SK-N-SH (cell line): ENCODE measurements around the gene WDR93. TPM values are rescaled to one million over a fixed set of nuclear protein-coding genes. Genes with fewer than 3 reads are reported as not detected.

ENCODE experiments used
- CTCF ChIA-PET: fragments of 300-600, 350-600 bp; formaldehyde crosslinking; extraction: SDS; loops from one replicate; lab custom pipeline; 2021; lab: Yijun Ruan, JAX
- POLR2A ChIA-PET: fragments of 350-600 bp; sonication (Branson Sonifier 250); formaldehyde crosslinking; extraction: SDS; loops from one replicate; lab custom pipeline; 2020; ENCODE audit warnings: antibody characterized with exemption, inconsistent platforms; lab: Yijun Ruan, JAX
- DNase-seq: peaks from one replicate; pipeline ENCODE4 v3.0.0; 2012
- H2AFZ ChIP-seq: fragments of 200-600 bp; sonication (generic); 2 replicates; pipeline ENCODE4 v1.8.1; 2016; ENCODE audit warnings: antibody characterized with exemption, mild to moderate bottlenecking, low read depth
- H3F3A ChIP-seq: fragments of 200-600 bp; sonication (generic); replicated peaks from 2 replicates; pipeline ENCODE3; 2016; ENCODE audit warnings: antibody characterized with exemption, mild to moderate bottlenecking; ENCODE audit not compliant: insufficient read depth
- H3K27ac ChIP-seq, 2 experiments: fragments of 200-500 bp in 1 of 2; fragments of 200-600 bp in 1 of 2; sonication (Bioruptor generic) in 1 of 2; sonication (generic), shearing (Covaris generic) in 1 of 2; 2 replicates each; pipeline versions ENCODE4 v1.5.1 to v1.6.1; 2014 to 2016; ENCODE audit warnings: low read depth in 2 of 2, inconsistent platforms in 1 of 2, low read length in 1 of 2, mild to moderate bottlenecking in 1 of 2, mixed read lengths in 1 of 2
- H3K27me3 ChIP-seq: fragments of 200-600 bp; sonication (generic), shearing (Covaris generic); 2 replicates; pipeline ENCODE4 v1.6.1; 2016; ENCODE audit warnings: mixed run types; ENCODE audit not compliant: insufficient read depth
- H3K36me3 ChIP-seq, 2 experiments: fragments of 200-500 bp in 1 of 2; fragments of 200-600 bp in 1 of 2; sonication (Bioruptor generic) in 1 of 2; sonication (generic) in 1 of 2; replicated peaks in 1 of 2; 2 replicates each; pipeline versions ENCODE3 to v1.5.1; 2014 to 2016; ENCODE audit warnings: low read length in 1 of 2, mild to moderate bottlenecking in 1 of 2; ENCODE audit not compliant: insufficient read depth in 2 of 2, control insufficient read depth in 1 of 2
- H3K4me1 ChIP-seq, 2 experiments: fragments of 200-500 bp in 1 of 2; fragments of 200-600 bp in 1 of 2; sonication (Bioruptor generic) in 1 of 2; sonication (generic), shearing (Covaris generic) in 1 of 2; 2 replicates each; pipeline versions ENCODE4 v1.5.1 to v1.6.1; 2014 to 2016; ENCODE audit warnings: low read depth in 1 of 2, low read length in 1 of 2, mixed run types in 1 of 2; ENCODE audit not compliant: insufficient read depth in 2 of 2, control insufficient read depth in 1 of 2
- H3K4me2 ChIP-seq: fragments of 200-600 bp; sonication (generic), shearing (Covaris generic); 2 replicates; pipeline ENCODE4 v1.6.1; 2017; ENCODE audit warnings: mixed run types
- H3K4me3 ChIP-seq, 2 experiments: fragments of 200-500 bp in 1 of 2; fragments of 200-600 bp in 1 of 2; sonication (Bioruptor generic) in 1 of 2; sonication (generic), shearing (Covaris generic) in 1 of 2; 2 replicates each; pipeline versions ENCODE4 v1.5.1 to v1.8.1; 2014 to 2016; ENCODE audit warnings: low read depth in 2 of 2, inconsistent platforms in 1 of 2, low read length in 1 of 2, mild to moderate bottlenecking in 1 of 2, mixed read lengths in 1 of 2, moderate library complexity in 1 of 2
- H3K79me2 ChIP-seq: fragments of 200-600 bp; sonication (generic); 2 replicates; pipeline ENCODE4 v1.8.1; 2017; ENCODE audit warnings: mild to moderate bottlenecking; ENCODE audit not compliant: insufficient read depth
- H3K9ac ChIP-seq: fragments of 200-600 bp; sonication (generic); 2 replicates; pipeline ENCODE4 v1.6.1; 2017; ENCODE audit warnings: mixed run types
- H3K9me2 ChIP-seq: fragments of 200-600 bp; sonication (generic); 2 replicates; pipeline ENCODE4 v1.6.1; 2017; ENCODE audit warnings: mixed run types
- H3K9me3 ChIP-seq: fragments of 200-600 bp; sonication (generic); 2 replicates; pipeline ENCODE4 v1.6.1; 2017; ENCODE audit warnings: mixed run types, mild to moderate bottlenecking, moderate library complexity
- H4K20me1 ChIP-seq: fragments of 200-600 bp; sonication (generic); 2 replicates; pipeline ENCODE4 v1.6.1; 2017; ENCODE audit warnings: mild to moderate bottlenecking, mixed run types; ENCODE audit not compliant: insufficient read depth
- CHD2 ChIP-seq: fragments of 150-350 bp; IDR thresholded peaks from 2 replicates; pipeline ENCODE4 v1.6.1; 2018; ENCODE audit warnings: low read length; ENCODE audit not compliant: partially characterized antibody
- EP300 ChIP-seq, 2 experiments: IDR thresholded peaks; 2 replicates each; pipeline versions ENCODE4 v1.4.0 to v1.6.1; 2012; ENCODE audit warnings: borderline replicate concordance in 1 of 2, low read depth in 1 of 2, low read length in 1 of 2
- FOSL2 ChIP-seq: IDR thresholded peaks from 2 replicates; pipeline ENCODE4 v1.4.0; 2012; ENCODE audit warnings: low read depth, mild to moderate bottlenecking, moderate library complexity, borderline replicate concordance
- FOXJ3 ChIP-seq: sonication (generic); formaldehyde crosslinking; IDR thresholded peaks from 2 replicates; pipeline ENCODE4 v1.5.1; 2020; ENCODE audit warnings: mild to moderate bottlenecking, missing genetic modification reagents
- FOXM1 ChIP-seq: IDR thresholded peaks from 2 replicates; pipeline ENCODE4 v1.4.0; 2012; ENCODE audit warnings: low read depth, mild to moderate bottlenecking
- MEF2A ChIP-seq: IDR thresholded peaks from 2 replicates; pipeline ENCODE4 v1.4.0; 2012; ENCODE audit warnings: low read depth, borderline replicate concordance
- MXI1 ChIP-seq: IDR thresholded peaks from 2 replicates; pipeline ENCODE4 v1.6.1; 2012; ENCODE audit warnings: mild to moderate bottlenecking, low read depth, low read length, improper control_type of control experiment
- NFIC ChIP-seq: IDR thresholded peaks from 2 replicates; pipeline ENCODE4 v1.4.0; 2012; ENCODE audit warnings: borderline replicate concordance
- RAD21 ChIP-seq: IDR thresholded peaks from 2 replicates; pipeline ENCODE4 v1.6.1; 2012; ENCODE audit warnings: mild to moderate bottlenecking, low read length
- RCOR1 ChIP-seq: fragments of 150-350 bp; IDR thresholded peaks from 2 replicates; pipeline ENCODE4 v1.6.1; 2017; ENCODE audit warnings: antibody characterized with exemption, low read length
- SMC3 ChIP-seq: IDR thresholded peaks from 2 replicates; pipeline ENCODE4 v1.6.1; 2012; ENCODE audit warnings: low read depth, low read length, improper control_type of control experiment
- TAF1 ChIP-seq: IDR thresholded peaks from 2 replicates; pipeline ENCODE4 v1.6.1; 2012; ENCODE audit warnings: low read depth, mild to moderate bottlenecking, low read length, moderate library complexity, borderline replicate concordance
- YY1 ChIP-seq: IDR thresholded peaks from 2 replicates; pipeline ENCODE4 v1.4.0; 2012; ENCODE audit warnings: low read depth, mild to moderate bottlenecking
- WGBS: methylation state at CpG from one replicate; pipeline ENCODE4 v1.1.6; 2017; ENCODE audit warnings: low lambda C conversion rate; 5-methylcytosine and 5-hydroxymethylcytosine counted together
- polyA plus RNA-seq, 3 experiments: library from polyadenylated mRNA; depleted of rRNA; stranded (reverse); fragments of >200 nt; gene quantifications; 2 replicates each; pipeline ENCODE4 v1.2.3, GENCODE V29; 2012
- TF ChIP-seq, protein P1 (sequence below): IDR thresholded peaks from 2 replicates; pipeline ENCODE4; 2012
- TF ChIP-seq, protein P2 (sequence below): IDR thresholded peaks from 2 replicates; pipeline ENCODE4 v1.4.0; 2012; ENCODE audit warnings: low read depth
- TF ChIP-seq, protein P3 (sequence below): fragments of 150-350 bp; IDR thresholded peaks from 2 replicates; pipeline ENCODE4 v1.6.1; 2016; ENCODE audit warnings: mild to moderate bottlenecking, low read depth, low read length
- TF ChIP-seq, protein P4 (sequence below): IDR thresholded peaks from 2 replicates; pipeline ENCODE4 v1.4.0; 2012; ENCODE audit warnings: low read depth, borderline replicate concordance
- TF ChIP-seq, protein P5 (sequence below): IDR thresholded peaks from 2 replicates; pipeline ENCODE4 v1.6.1; 2012; ENCODE audit warnings: mild to moderate bottlenecking, low read depth, low read length, moderate library complexity

Gene WDR93
- polyA plus RNA-seq, 1 of the 3 experiments (the other 2 are of a cell fraction) = 0.35 TPM

DNA sequence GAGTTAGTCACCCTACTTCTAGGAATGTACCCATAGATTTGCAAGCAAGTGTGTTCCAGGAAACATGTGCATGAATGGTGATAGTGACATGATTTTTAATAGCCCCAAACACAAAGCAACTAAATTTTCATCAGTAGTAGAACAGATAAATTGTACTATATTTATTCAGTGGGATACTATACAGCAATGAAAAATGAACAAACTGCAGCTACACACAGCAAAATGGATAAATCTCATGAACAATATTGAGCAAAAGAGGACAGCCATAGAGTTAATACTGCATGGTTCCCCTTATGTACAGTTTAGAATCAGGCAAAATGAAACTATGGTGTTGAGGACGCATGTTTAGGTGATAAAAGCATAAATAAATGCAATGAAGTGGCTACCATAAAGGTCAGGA, 34.5 kb downstream of the WDR93 start:
- Histone ChIP-seq H2AFZ (no peak overlapping the region), H3K27ac (no peak overlapping the region), H3K4me1 (no peaks in the 10 kb centered on the region), H3K9me3 (peaks cover 10% of the 10 kb centered on the region; the same call in 1 of the 2 replicates), H3K79me2 (no peaks in the 10 kb centered on the region), H4K20me1 (no peaks in the 10 kb centered on the region), H3K4me2 (no peak overlapping the region), H3K27me3 (peaks cover 7% of the 10 kb centered on the region; the same call in 1 of the 2 replicates), H3K9ac (no peak overlapping the region), H3K4me3 (no peak overlapping the region), H3K9me2 (no peaks in the 10 kb centered on the region), H3K36me3 (no peaks in the 10 kb centered on the region), H3F3A (no peaks in the 10 kb centered on the region)
- DNase-seq = no peak
- CTCF ChIA-PET = interaction anchor here (0.6 to 1.2 kb wide), 2 partner anchors 15 to 25 kb away, joined by 3 to 4 read pairs; no protein-coding TSS in a partner anchor
- no peak for TF ChIP-seq NFIC
- TF ChIP-seq TAF1 = no peak
- no peak for TF ChIP-seq FOXM1
- TF ChIP-seq MXI1 = no peak
- TF ChIP-seq RAD21 = no peak
- TF ChIP-seq, protein P1, sequence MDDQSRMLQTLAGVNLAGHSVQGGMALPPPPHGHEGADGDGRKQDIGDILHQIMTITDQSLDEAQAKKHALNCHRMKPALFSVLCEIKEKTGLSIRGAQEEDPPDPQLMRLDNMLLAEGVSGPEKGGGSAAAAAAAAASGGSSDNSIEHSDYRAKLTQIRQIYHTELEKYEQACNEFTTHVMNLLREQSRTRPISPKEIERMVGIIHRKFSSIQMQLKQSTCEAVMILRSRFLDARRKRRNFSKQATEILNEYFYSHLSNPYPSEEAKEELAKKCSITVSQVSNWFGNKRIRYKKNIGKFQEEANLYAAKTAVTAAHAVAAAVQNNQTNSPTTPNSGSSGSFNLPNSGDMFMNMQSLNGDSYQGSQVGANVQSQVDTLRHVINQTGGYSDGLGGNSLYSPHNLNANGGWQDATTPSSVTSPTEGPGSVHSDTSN = no peak
- TF ChIP-seq SMC3 = no peak
- TF ChIP-seq CHD2 = no peak
- no peak for TF ChIP-seq MEF2A
- no peak for TF ChIP-seq RCOR1
- no peak for TF ChIP-seq YY1
- no peak for TF ChIP-seq EP300 (IDR thresholded peaks at IDR 0.05; ENCODE audit: borderline replicate concordance in 1 of 2, low read depth in 1 of 2, low read length in 1 of 2)
- TF ChIP-seq, protein P2, sequence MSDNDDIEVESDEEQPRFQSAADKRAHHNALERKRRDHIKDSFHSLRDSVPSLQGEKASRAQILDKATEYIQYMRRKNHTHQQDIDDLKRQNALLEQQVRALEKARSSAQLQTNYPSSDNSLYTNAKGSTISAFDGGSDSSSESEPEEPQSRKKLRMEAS = no peak
- TF ChIP-seq FOSL2 = no peak
- TF ChIP-seq, protein P3, sequence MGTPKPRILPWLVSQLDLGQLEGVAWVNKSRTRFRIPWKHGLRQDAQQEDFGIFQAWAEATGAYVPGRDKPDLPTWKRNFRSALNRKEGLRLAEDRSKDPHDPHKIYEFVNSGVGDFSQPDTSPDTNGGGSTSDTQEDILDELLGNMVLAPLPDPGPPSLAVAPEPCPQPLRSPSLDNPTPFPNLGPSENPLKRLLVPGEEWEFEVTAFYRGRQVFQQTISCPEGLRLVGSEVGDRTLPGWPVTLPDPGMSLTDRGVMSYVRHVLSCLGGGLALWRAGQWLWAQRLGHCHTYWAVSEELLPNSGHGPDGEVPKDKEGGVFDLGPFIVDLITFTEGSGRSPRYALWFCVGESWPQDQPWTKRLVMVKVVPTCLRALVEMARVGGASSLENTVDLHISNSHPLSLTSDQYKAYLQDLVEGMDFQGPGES = no peak
- no peak for TF ChIP-seq FOXJ3
- TF ChIP-seq, protein P4, sequence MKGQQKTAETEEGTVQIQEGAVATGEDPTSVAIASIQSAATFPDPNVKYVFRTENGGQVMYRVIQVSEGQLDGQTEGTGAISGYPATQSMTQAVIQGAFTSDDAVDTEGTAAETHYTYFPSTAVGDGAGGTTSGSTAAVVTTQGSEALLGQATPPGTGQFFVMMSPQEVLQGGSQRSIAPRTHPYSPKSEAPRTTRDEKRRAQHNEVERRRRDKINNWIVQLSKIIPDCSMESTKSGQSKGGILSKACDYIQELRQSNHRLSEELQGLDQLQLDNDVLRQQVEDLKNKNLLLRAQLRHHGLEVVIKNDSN = no peak
- TF ChIP-seq, protein P5, sequence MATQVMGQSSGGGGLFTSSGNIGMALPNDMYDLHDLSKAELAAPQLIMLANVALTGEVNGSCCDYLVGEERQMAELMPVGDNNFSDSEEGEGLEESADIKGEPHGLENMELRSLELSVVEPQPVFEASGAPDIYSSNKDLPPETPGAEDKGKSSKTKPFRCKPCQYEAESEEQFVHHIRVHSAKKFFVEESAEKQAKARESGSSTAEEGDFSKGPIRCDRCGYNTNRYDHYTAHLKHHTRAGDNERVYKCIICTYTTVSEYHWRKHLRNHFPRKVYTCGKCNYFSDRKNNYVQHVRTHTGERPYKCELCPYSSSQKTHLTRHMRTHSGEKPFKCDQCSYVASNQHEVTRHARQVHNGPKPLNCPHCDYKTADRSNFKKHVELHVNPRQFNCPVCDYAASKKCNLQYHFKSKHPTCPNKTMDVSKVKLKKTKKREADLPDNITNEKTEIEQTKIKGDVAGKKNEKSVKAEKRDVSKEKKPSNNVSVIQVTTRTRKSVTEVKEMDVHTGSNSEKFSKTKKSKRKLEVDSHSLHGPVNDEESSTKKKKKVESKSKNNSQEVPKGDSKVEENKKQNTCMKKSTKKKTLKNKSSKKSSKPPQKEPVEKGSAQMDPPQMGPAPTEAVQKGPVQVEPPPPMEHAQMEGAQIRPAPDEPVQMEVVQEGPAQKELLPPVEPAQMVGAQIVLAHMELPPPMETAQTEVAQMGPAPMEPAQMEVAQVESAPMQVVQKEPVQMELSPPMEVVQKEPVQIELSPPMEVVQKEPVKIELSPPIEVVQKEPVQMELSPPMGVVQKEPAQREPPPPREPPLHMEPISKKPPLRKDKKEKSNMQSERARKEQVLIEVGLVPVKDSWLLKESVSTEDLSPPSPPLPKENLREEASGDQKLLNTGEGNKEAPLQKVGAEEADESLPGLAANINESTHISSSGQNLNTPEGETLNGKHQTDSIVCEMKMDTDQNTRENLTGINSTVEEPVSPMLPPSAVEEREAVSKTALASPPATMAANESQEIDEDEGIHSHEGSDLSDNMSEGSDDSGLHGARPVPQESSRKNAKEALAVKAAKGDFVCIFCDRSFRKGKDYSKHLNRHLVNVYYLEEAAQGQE = no peak
- 65% methylated on average over 1 of the region's 1 CpG for WGBS
- POLR2A ChIA-PET = no interaction called here
